HEK293 (cell line): ENCODE measurements around the gene PAK3.

Source experiments
- ATF2 ChIP-seq: fragments of 450-650 bp; formaldehyde crosslinking; IDR thresholded peaks from 2 replicates; pipeline ENCODE4 v1.5.1; 2016; ENCODE audit warnings: missing biosample characterization, missing genetic modification characterization, low read depth
- CTCF ChIP-seq: fragments of 450-650 bp; formaldehyde crosslinking; IDR thresholded peaks from 2 replicates; pipeline ENCODE4 v1.5.1; 2016; ENCODE audit warnings: missing biosample characterization, missing genetic modification characterization
- GLI2 ChIP-seq: fragments of 450-650 bp; formaldehyde crosslinking; IDR thresholded peaks from 2 replicates; pipeline ENCODE4; 2017; ENCODE audit warnings: missing biosample characterization, missing genetic modification characterization, low read depth, borderline replicate concordance
- HOXD13 ChIP-seq: sonication (generic); formaldehyde crosslinking; IDR thresholded peaks from 2 replicates; pipeline ENCODE4 v1.8.0; 2022; ENCODE audit warnings: missing genetic modification reagents, borderline replicate concordance
- PRDM2 ChIP-seq: fragments of 450-650 bp; formaldehyde crosslinking; IDR thresholded peaks from 2 replicates; pipeline ENCODE4 v1.5.1; 2016; ENCODE audit warnings: missing biosample characterization, missing genetic modification characterization, borderline replicate concordance
- ZNF16 ChIP-seq: fragments of 450-650 bp; formaldehyde crosslinking; IDR thresholded peaks from 2 replicates; pipeline ENCODE4 v1.5.1; 2016; ENCODE audit warnings: low read depth, missing biosample characterization, missing genetic modification characterization

- TF ChIP-seq HOXD13 (CRISPR knock-in tag) = no peak
- no peak for TF ChIP-seq GLI2 (tag by site-specific recombination)
- TF ChIP-seq PRDM2 (tag by site-specific recombination) = no peak
- TF ChIP-seq CTCF (tag by site-specific recombination) = no peak
- TF ChIP-seq ZNF16 = no peak
- TF ChIP-seq ATF2 = no peak
These were observed 163.6 kb downstream of the PAK3 start for GRCh38 chrX:111259559-111259958.
